Choroid plexus epithelial cell (primary cell): ENCODE data around the gene CDON.

Source experiments
- DNase-seq: peaks from one replicate; pipeline ENCODE4 v3.0.0-alpha.2; 2010; ENCODE audit warnings: low read depth
- H3K4me3 ChIP-seq: 2 replicates; pipeline ENCODE4 v1.5.1; 2011; ENCODE audit warnings: low read depth, mild to moderate bottlenecking, control low read depth, low read length, moderate library complexity
- CTCF ChIP-seq: conservative IDR thresholded peaks from 2 replicates; pipeline ENCODE4 v1.5.1; 2011; ENCODE audit warnings: low read depth, mild to moderate bottlenecking, control low read depth, inconsistent platforms, low read length, moderate library complexity

The CDON gene

DNA sequence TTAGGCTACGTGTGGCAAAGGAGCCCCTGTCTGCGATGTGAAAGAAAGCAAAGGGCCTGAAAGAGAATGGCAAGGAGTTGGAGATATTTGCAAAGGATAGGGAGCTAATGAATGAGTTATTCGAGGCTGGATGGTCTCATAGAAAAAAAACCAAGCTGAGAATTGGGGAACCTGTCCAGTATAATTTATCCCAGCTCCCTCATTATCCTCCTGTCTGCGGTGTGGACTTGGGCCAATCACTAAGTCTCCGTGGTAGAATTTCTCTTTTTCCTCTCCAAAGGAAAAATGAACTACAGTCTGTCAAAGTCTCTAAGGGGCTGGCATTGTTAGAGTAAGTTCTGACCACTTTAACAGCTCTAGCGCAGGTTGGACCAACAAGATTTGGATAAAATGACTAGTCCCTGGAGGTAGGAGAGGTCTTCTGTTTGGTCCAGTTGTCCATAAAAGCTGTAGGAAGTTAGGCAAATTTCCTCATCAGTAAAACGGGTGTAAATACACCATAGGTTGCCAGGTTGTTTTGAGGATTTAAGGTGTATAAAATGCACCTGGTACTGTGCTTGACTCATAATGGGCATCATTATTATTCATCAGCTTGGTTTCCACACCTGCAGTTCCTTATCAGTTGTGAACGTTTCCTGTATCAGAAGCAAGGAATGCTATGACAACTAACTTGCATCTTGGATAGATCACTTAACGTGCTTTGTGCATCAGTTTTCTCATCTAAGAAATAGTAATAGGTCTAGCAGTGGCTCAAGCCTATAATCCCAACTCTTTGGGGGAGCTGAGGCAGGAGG, 10.3 kb upstream of the CDON start:
- H3K4me3 ChIP-seq = no peak overlapping the region
- TF ChIP-seq CTCF = no peak
- DNase-seq = no peak

GRCh38 chr11:126072141-126072741, 9.6 kb upstream of the CDON start:
- no peak for DNase-seq
- no peak overlapping the region for H3K4me3 ChIP-seq
- no peak for TF ChIP-seq CTCF

GRCh38 chr11:126063507-126063852, 814 bp upstream of the CDON start:
- no peak for TF ChIP-seq CTCF
- DNase-seq = no peak
- H3K4me3 ChIP-seq = peak overlapping the region; percentile 30

GRCh38 chr11:126061707-126062678, 673 bp downstream of the CDON start:
- H3K4me3 ChIP-seq = peak overlapping the region; percentile 68
- DNase-seq = peak; percentile 28
- peak; percentile 53 for TF ChIP-seq CTCF

DNA sequence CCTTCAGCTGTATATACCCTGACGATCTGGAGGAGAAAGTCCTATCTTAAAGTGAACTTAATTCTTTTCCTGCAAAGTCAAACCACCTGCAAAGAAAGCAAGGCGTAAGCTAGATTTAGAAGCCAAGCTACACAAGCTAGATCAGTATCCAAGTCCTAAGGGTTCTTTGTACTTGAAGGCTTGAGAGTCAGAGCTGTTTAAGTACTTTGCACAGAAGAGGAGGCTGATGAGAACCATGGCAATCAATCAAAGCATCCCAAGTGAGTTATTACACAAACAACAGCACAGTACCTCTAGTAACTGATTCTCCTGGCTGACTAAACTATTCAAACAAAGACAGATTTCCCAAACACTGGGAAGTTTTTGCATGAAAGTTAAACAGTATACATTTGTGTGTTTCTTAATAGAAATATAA, 1.9 kb downstream of the CDON start:
- no peak overlapping the region for H3K4me3 ChIP-seq
- no peak for TF ChIP-seq CTCF
- no peak for DNase-seq

DNA sequence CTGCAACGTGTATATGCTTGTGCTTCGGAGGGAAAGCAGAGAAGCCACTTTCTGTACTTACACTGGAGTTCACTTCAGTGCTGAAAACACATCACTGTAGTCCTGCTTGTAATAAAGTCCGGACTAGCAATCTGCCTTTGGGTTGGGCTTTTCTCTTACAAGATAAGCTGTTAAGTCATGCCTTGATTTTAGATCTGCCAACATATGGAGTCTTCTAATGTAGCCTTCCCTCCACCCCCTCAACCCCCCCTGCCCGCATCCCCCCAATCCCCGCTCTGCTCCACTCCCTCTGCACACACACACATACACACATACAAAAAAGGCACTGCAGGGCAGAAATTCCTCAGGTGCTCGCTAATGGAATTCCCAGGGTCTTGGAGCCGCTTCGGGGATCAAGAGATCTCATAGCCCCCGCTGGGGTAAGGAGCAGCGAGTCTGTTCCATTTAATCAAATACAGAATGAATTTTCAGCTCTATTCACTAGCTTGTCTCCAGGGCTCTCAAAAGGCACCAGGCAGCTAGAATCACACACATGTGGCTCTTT, 3.4 kb downstream of the CDON start:
- no peak for TF ChIP-seq CTCF
- H3K4me3 ChIP-seq = no peak overlapping the region
- DNase-seq = no peak
